Testis (tissue), 2 donors: ENCODE data around the gene RARA.
A peak's percentile ranks its signal among the peaks of the same experiment; 100 is the strongest.

Source experiments
- CTCF ChIP-seq, 3 experiments: fragments of 450-650 bp in 2 of 3; fragments of 200-600 bp in 1 of 3; sonication (generic) in 1 of 3; IDR thresholded peaks; one replicate each; pipeline ENCODE4 v1.5.1; 2016 to 2019; ENCODE audit warnings: antibody characterized with exemption in 3 of 3, mild to moderate bottlenecking in 2 of 3, moderate library complexity in 1 of 3
- POLR2A ChIP-seq: fragments of 450-650 bp; IDR thresholded peaks from one replicate; pipeline ENCODE4 v1.6.1; 2017; ENCODE audit warnings: antibody characterized with exemption, mild to moderate bottlenecking, moderate library complexity

- TF ChIP-seq CTCF (IDR thresholded peaks at IDR 0.05) (peak; percentile 98 to 99 (median 98)), POLR2A (no peak)
Measured at GRCh38 chr17:40358323-40359038, 49.5 kb downstream of the RARA start.
